OCI-LY1 (cell line): ENCODE measurements around the gene FBN1.

Source experiments
- H2AFZ ChIP-seq: fragments of 200-600 bp; sonication (generic), shearing (Covaris generic); 2 replicates; pipeline ENCODE4 v1.6.0; 2014; ENCODE audit warnings: antibody characterized with exemption, mild to moderate bottlenecking, low read length
- H3F3A ChIP-seq: fragments of 200-600 bp; sonication (generic), shearing (Covaris generic); 2 replicates; pipeline ENCODE4 v1.6.0; 2014; ENCODE audit warnings: mild to moderate bottlenecking, antibody characterized with exemption, low read length, moderate library complexity; ENCODE audit not compliant: insufficient read depth
- H3K27ac ChIP-seq: fragments of 200-600 bp; sonication (generic); 2 replicates; pipeline ENCODE4 v1.5.1; 2014; ENCODE audit warnings: low read length, mixed run types, mild to moderate bottlenecking, low read depth; ENCODE audit not compliant: poor library complexity, severe bottlenecking
- H3K27me3 ChIP-seq: fragments of 200-600 bp; sonication (generic); 2 replicates; pipeline ENCODE4 v1.6.0; 2014; ENCODE audit warnings: antibody characterized with exemption, mild to moderate bottlenecking, low read length, moderate library complexity; ENCODE audit not compliant: insufficient read depth
- H3K36me3 ChIP-seq: fragments of 200-600 bp; sonication (generic); 2 replicates; pipeline ENCODE4 v1.6.1; 2014; ENCODE audit warnings: mild to moderate bottlenecking, antibody characterized with exemption, low read length, moderate library complexity, mixed read lengths; ENCODE audit not compliant: insufficient read depth
- H3K4me1 ChIP-seq: fragments of 200-600 bp; sonication (generic); 2 replicates; pipeline ENCODE4 v1.5.1; 2014; ENCODE audit warnings: mild to moderate bottlenecking, low read length, moderate library complexity; ENCODE audit not compliant: insufficient read depth, severe bottlenecking
- H3K4me2 ChIP-seq: fragments of 200-600 bp; sonication (generic), shearing (Covaris generic); 2 replicates; pipeline ENCODE4 v1.6.1; 2014; ENCODE audit warnings: low read length
- H3K4me3 ChIP-seq: fragments of 200-600 bp; sonication (generic); 2 replicates; pipeline ENCODE4 v1.5.1; 2014; ENCODE audit warnings: low read length, low read depth, mild to moderate bottlenecking, mixed read lengths; ENCODE audit not compliant: poor library complexity, severe bottlenecking
- H3K79me2 ChIP-seq: fragments of 200-600 bp; shearing (Covaris generic); 2 replicates; pipeline ENCODE4 v1.6.1; 2016; ENCODE audit warnings: mixed run types, low read length, mixed read lengths; ENCODE audit not compliant: insufficient read depth
- H3K9ac ChIP-seq: fragments of 200-600 bp; sonication (generic), shearing (Covaris generic); 2 replicates; pipeline ENCODE4 v1.6.1; 2014; ENCODE audit warnings: mild to moderate bottlenecking, low read length, mixed read lengths
- H3K9me2 ChIP-seq: fragments of 200-600 bp; sonication (generic), shearing (Covaris generic); 2 replicates; pipeline ENCODE4 v1.6.1; 2014; ENCODE audit warnings: low read depth, mild to moderate bottlenecking, low read length, mixed read lengths
- H3K9me3 ChIP-seq: fragments of 200-600 bp; shearing (Covaris generic); 2 replicates; pipeline ENCODE4 v1.6.1; 2014; ENCODE audit warnings: low read length, mixed read lengths
- H4K20me1 ChIP-seq: fragments of 200-600 bp; sonication (generic), shearing (Covaris generic); 2 replicates; pipeline ENCODE4 v1.6.0; 2016; ENCODE audit warnings: mild to moderate bottlenecking, low read length; ENCODE audit not compliant: insufficient read depth
- EZH2 ChIP-seq: fragments of 200-600 bp; sonication (generic), shearing (Covaris generic); IDR thresholded peaks from 2 replicates; pipeline ENCODE4 v1.8.0; 2017; ENCODE audit warnings: borderline replicate concordance, mixed run types, mild to moderate bottlenecking, antibody characterized with exemption, low read length, moderate library complexity, mixed read lengths
- TF ChIP-seq, protein P1 (sequence below): fragments of 200-600 bp; sonication (generic), shearing (Covaris generic); IDR thresholded peaks from 2 replicates; pipeline ENCODE4 v1.5.1; 2017; ENCODE audit warnings: mild to moderate bottlenecking, antibody characterized with exemption, low read length, moderate library complexity, mixed read lengths

FBN1 gene

DNA sequence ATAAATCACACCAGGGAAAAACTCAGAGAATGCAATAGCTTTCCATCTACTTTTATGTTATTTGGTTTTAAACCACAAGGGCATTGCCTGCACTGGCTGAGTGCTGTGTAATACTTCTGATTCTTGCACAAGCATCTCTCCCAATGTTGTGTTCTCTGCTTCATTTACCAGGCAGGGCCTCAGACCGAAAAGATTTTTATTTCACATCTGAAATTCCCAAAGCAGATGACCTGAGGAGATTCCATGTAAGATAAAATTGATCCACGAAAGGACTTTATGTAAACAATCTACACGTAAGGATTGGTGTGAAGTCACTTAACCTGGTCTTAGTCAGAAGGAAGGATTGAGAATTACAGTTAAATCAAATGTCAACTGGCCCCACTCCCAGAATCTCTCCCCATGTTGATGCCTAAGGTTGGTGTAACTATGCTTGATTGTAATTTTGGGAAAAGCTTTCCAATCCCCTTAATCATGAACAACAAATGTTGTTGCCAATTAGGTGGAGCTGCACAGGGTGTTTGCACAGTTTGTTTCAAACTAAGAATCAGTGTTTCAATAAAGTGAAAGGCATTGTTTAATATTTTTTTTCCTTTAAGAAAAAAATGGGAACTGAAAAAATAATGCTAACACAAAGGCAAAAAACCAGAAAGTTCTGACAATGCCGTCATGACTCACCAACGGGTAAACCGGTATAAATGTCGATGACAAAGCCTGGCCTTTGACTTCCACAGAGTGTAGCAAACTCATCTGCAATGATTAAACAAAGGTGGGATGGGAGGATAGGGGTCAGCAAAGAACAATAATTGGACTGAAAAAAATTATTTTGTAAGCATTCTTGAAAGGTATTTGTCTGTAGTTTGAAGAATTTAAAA is 185.7 kb downstream of the FBN1 start:
- H3K4me3 ChIP-seq, result no peak overlapping the region
- H3K4me1 ChIP-seq, result no peaks in the 10 kb centered on the region
- H4K20me1 ChIP-seq, result no peaks in the 10 kb centered on the region
- H3K4me2 ChIP-seq, result no peak overlapping the region
- no peak for TF ChIP-seq EZH2
- TF ChIP-seq, protein P1, sequence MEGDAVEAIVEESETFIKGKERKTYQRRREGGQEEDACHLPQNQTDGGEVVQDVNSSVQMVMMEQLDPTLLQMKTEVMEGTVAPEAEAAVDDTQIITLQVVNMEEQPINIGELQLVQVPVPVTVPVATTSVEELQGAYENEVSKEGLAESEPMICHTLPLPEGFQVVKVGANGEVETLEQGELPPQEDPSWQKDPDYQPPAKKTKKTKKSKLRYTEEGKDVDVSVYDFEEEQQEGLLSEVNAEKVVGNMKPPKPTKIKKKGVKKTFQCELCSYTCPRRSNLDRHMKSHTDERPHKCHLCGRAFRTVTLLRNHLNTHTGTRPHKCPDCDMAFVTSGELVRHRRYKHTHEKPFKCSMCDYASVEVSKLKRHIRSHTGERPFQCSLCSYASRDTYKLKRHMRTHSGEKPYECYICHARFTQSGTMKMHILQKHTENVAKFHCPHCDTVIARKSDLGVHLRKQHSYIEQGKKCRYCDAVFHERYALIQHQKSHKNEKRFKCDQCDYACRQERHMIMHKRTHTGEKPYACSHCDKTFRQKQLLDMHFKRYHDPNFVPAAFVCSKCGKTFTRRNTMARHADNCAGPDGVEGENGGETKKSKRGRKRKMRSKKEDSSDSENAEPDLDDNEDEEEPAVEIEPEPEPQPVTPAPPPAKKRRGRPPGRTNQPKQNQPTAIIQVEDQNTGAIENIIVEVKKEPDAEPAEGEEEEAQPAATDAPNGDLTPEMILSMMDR, result no peak
- H3K27me3 ChIP-seq, result no peaks in the 10 kb centered on the region
- no peaks in the 10 kb centered on the region for H3K36me3 ChIP-seq
- no peak overlapping the region for H3K27ac ChIP-seq
- no peaks in the 10 kb centered on the region for H3F3A ChIP-seq
- no peak overlapping the region for H3K9ac ChIP-seq
- no peak overlapping the region for H2AFZ ChIP-seq
- H3K9me2 ChIP-seq, result no peaks in the 10 kb centered on the region
- no peaks in the 10 kb centered on the region for H3K79me2 ChIP-seq
- no peaks in the 10 kb centered on the region for H3K9me3 ChIP-seq

DNA sequence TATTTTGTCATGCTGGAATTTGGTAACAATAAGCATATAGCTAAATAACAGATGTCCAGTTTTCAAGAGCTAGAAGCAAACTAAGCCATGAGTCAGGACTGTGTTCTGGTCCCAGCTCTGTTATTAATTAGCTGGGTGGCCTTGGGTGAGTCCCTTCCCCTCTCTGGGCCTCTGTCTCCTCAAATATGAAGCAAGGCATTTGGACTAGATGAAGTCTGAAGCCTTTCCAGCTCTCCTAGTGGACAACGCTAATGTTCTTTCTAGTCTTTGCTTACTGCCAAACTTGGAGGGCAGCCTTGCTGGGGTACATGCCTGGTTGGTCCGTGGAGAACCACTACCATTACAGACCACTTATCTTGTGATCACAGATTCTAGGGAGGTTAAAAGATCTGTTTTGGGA is 186.6 kb downstream of the FBN1 start:
- Histone ChIP-seq H3K79me2 (no peaks in the 10 kb centered on the region), H3K4me1 (no peaks in the 10 kb centered on the region), H3K9me3 (no peaks in the 10 kb centered on the region), H3K4me2 (no peak overlapping the region), H3K27me3 (no peaks in the 10 kb centered on the region), H3K4me3 (no peak overlapping the region), H3K9ac (no peak overlapping the region), H4K20me1 (no peaks in the 10 kb centered on the region), H3K36me3 (no peaks in the 10 kb centered on the region), H2AFZ (no peak overlapping the region), H3K9me2 (no peaks in the 10 kb centered on the region), H3K27ac (no peak overlapping the region), H3F3A (no peaks in the 10 kb centered on the region)
- TF ChIP-seq EZH2, result no peak
- TF ChIP-seq, protein P1, result no peak

DNA sequence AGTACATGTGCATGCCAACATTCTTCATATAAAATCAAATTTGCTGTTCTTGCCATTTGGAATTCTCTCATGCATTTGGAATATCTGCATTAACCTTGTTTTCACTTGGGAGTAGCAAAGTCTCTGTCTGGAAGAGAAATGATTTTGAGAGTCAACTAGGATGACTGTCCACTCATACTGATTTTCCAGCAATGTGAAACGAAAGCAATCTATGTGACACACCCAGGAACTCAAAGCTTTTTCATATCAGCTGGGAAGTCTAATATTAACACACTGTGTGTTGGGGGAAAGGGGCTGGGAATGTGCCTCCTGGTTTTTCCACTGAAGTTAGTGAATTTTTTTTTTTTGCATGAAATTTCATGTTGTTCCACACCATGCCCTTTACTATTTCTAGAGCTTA is 189.4 kb downstream of the FBN1 start:
- Histone ChIP-seq H2AFZ (no peak overlapping the region), H3K9me2 (no peaks in the 10 kb centered on the region), H3K4me2 (no peak overlapping the region), H3K9ac (no peak overlapping the region), H3K4me1 (no peaks in the 10 kb centered on the region), H4K20me1 (no peaks in the 10 kb centered on the region), H3K27ac (no peak overlapping the region), H3K36me3 (no peaks in the 10 kb centered on the region), H3K4me3 (no peak overlapping the region), H3K9me3 (no peaks in the 10 kb centered on the region), H3K79me2 (no peaks in the 10 kb centered on the region), H3K27me3 (no peaks in the 10 kb centered on the region), H3F3A (no peaks in the 10 kb centered on the region)
- TF ChIP-seq EZH2, result no peak
- TF ChIP-seq, protein P1, result no peak
